Measurements from ENCODE around the gene CENPX. TPM values are rescaled to one million over a fixed set of nuclear protein-coding genes. Genes with fewer than 3 reads are reported as not detected.

CENPX gene
- total RNA-seq, result 64.1 and 66.2 TPM in 2 replicates
- long read RNA-seq, transcript CENPX-201 (4 exons, 751 nt), result major isoform, 6 of 12 reads
- long read RNA-seq, partial matches to known transcripts, result 2 of 12 reads
- long read RNA-seq, other reads (novel, unspliced or antisense), result 1 of 12 reads

DNA sequence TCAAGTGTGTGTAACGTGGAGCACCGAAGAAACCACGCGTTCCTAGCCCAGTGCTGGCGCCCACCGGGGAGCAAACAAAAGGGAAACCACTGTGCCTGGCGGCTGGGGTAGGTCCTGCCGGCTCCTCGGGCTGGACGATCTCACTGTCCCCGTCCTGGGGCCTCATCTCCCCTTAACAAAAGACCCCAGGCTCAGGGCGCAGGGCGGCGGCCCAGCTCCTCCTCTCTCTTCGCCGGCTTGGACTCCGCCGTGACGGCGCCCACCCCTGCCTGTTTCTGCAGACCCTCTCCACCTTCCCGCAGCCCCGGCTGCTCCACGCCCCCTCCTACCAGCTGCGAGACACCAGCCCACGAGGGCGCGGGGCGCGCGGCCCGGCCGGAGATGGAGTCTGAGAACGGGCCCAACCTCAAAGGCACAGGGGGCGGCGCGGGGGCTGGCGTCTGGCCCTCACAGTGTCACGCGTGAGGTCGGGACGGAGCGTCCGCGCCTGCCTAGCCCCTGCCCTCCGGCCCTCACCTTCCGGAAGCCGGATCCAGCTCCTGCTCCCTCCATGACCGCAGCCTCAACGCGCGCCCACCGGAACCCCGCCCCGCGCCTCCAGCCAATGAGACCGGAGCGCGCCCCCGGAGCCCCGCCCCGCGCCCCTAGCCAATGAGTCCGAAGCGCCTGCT lies at the start of gene CENPX:
TSS of gene CENPX (minus strand) at position 569 of the 671 bp plus-strand sequence. CDS start at position 552, 17 bp downstream.
- peak within 1 kb of the TSS; percentile 79 for H3K4me3 Mint-ChIP-seq (ENCODE audit: low read depth)
- H3K27ac Mint-ChIP-seq, result peak within 1 kb of the TSS; percentile 67
- H3K4me1 Mint-ChIP-seq (ENCODE audit: low read depth), result peaks cover 11% of the 10 kb centered on the region
- peaks cover 6% of the 10 kb centered on the region for H3K36me3 Mint-ChIP-seq (ENCODE audit: insufficient read depth)
- no peaks in the 10 kb centered on the region for H3K27me3 Mint-ChIP-seq
- TF ChIP-seq, protein P1, sequence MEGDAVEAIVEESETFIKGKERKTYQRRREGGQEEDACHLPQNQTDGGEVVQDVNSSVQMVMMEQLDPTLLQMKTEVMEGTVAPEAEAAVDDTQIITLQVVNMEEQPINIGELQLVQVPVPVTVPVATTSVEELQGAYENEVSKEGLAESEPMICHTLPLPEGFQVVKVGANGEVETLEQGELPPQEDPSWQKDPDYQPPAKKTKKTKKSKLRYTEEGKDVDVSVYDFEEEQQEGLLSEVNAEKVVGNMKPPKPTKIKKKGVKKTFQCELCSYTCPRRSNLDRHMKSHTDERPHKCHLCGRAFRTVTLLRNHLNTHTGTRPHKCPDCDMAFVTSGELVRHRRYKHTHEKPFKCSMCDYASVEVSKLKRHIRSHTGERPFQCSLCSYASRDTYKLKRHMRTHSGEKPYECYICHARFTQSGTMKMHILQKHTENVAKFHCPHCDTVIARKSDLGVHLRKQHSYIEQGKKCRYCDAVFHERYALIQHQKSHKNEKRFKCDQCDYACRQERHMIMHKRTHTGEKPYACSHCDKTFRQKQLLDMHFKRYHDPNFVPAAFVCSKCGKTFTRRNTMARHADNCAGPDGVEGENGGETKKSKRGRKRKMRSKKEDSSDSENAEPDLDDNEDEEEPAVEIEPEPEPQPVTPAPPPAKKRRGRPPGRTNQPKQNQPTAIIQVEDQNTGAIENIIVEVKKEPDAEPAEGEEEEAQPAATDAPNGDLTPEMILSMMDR (IDR thresholded peaks at IDR 0.05; ENCODE audit: unreplicated experiment), result no peak
- DNase-seq (ENCODE audit: low spot score, unreplicated experiment), result peak; percentile 47
- H3K9me3 Mint-ChIP-seq (ENCODE audit: low read depth), result no peaks in the 10 kb centered on the region

DNA sequence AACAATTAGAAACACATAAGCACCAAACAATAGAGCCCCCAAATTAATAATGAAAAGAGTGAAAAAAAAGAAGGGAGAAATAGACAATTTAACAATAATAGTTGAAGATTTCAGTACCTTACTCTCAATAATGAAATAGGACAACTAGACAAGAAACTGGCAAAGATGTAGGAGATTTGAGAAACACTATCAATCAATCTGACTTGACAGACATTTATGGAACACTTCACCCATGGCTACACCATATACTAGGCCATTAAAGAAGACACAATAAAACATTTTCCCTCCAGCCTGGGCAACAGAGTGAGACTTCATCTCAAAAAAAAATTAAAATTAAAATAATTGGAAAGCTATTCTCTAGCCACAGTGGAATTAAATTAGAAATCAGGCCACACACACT lies 47.9 kb upstream of the CENPX start:
- no peaks in the 10 kb centered on the region for H3K9me3 Mint-ChIP-seq (ENCODE audit: low read depth)
- no peak overlapping the region for H3K27ac Mint-ChIP-seq
- peaks cover 1% of the 10 kb centered on the region for H3K4me1 Mint-ChIP-seq (ENCODE audit: low read depth)
- TF ChIP-seq, protein P1 (IDR thresholded peaks at IDR 0.05; ENCODE audit: unreplicated experiment), result no peak
- peaks cover 20% of the 10 kb centered on the region for H3K27me3 Mint-ChIP-seq
- no peaks in the 10 kb centered on the region for H3K36me3 Mint-ChIP-seq (ENCODE audit: insufficient read depth)
- H3K4me3 Mint-ChIP-seq (ENCODE audit: low read depth), result no peak overlapping the region
- DNase-seq (ENCODE audit: low spot score, unreplicated experiment), result no peak

DNA sequence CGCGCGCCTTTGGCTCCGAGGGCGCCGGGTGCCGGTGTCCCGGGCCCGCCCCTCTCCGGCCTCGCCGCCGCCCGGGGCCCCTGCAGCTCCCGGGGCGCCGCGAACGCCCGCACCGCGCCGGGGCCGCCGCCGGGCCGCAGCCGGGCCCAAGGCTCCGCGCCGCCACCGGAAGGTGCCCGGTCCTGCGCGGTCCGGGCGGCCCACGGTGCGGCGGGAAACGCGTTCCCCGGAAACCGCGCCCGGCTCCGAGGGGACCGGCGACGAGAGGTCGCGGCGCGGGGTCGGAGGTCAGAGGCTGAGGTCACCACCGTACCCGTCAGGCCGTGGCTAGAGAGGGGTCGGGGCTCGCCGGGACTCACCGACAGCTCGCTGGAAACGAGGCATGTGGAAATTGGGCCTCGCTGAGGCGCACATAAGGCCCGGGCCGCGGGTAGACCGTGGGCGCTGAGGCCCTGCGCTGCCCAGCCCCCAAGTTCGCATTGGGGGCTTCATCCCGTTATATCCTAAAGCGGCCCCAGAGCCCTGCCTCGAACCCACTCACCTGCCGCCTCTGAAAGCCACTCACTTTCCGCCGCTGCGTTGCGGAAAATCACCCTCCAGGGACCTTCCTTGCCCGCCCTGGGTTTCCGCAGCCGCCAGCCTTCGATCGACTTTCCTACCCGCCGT lies 43.1 kb upstream of the CENPX start, which contains the start of gene DUS1L:
TSS of gene DUS1L (minus strand) at position 167 of the 666 bp plus-strand sequence. CDS start 745 bp downstream, outside the sequence.
- peak; percentile 40 for DNase-seq (ENCODE audit: low spot score, unreplicated experiment)
- Mint-ChIP-seq H3K4me1 (ENCODE audit: low read depth) (peaks cover 1% of the 10 kb centered on the region), H3K27me3 (peaks cover 4% of the 10 kb centered on the region), H3K9me3 (ENCODE audit: low read depth) (no peaks in the 10 kb centered on the region), H3K27ac (peak within 1 kb of the TSS; percentile 92), H3K36me3 (ENCODE audit: insufficient read depth) (no peaks in the 10 kb centered on the region), H3K4me3 (ENCODE audit: low read depth) (peak within 1 kb of the TSS; percentile 76)
- TF ChIP-seq, protein P1 (IDR thresholded peaks at IDR 0.05; ENCODE audit: unreplicated experiment), result no peak

DNA sequence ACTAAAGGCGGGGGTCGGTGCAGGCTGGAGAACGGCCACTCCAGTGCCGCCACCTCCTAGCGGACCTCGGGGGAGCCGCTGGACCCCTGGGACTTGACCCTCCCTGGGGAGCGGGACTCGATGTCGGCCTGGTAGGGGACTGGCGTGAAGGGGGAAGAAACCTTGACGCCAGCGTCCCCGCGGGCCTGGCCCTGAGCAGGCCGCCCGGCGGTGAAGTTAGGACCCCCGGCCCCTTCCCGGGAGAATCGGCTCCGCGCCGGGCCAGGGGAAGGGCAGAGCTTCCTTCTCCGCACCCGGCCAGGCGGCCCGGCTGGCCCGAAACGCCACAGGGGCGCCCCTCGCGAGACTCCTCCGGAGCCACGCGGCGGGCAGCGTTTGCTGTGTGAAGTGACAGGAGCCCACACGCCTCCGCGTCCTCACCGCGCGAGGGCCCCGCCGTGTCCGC lies 42.5 kb upstream of the CENPX start:
- H3K4me1 Mint-ChIP-seq (ENCODE audit: low read depth), result peaks cover 1% of the 10 kb centered on the region
- H3K27me3 Mint-ChIP-seq, result no peaks in the 10 kb centered on the region
- peaks cover under 1% of the 10 kb centered on the region for H3K36me3 Mint-ChIP-seq (ENCODE audit: insufficient read depth)
- TF ChIP-seq, protein P1 (IDR thresholded peaks at IDR 0.05; ENCODE audit: unreplicated experiment), result no peak
- no peaks in the 10 kb centered on the region for H3K9me3 Mint-ChIP-seq (ENCODE audit: low read depth)
- peak overlapping the region; percentile 65 for H3K4me3 Mint-ChIP-seq (ENCODE audit: low read depth)
- DNase-seq (ENCODE audit: low spot score, unreplicated experiment), result no peak
- no peak overlapping the region for H3K27ac Mint-ChIP-seq

DNA sequence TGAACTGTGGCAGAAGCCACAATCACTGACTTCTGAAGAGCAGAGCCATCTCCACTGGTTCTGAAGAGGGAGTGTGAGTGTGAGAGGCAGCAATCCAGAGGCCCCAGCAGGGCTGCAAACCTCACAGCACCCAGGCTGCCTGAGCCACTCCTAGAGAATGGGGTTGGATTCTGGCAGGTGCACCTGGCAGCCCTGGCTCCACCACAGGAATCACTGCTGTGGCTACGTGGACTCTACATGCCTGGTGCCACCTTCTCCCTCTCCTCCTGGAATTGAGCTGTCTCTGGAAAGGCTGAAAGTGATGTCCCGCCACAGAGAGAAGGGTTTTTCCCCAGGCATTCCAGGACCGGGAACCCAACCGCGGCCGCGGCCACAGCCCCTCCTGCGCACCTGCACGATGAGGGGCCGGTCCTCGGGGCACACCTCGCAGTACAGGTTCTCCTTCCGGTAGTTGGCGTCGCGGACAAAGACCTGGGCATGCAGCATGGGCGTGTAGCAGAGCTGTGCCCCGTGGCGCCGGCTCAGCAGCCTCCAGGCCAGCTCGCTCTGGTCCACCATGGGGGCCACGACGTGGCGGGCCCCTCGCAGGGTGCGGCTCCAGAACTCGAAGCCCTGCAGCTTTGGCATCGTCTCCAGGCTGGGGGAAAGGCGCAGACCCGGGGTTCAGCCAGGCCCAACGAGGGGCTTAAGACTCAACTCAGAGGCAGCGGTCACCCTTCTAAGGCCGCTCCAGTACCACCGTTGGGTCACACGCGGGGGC lies 41.9 kb upstream of the CENPX start:
- Mint-ChIP-seq H3K27me3 (no peaks in the 10 kb centered on the region), H3K9me3 (ENCODE audit: low read depth) (no peaks in the 10 kb centered on the region), H3K27ac (no peak overlapping the region), H3K4me3 (ENCODE audit: low read depth) (peak overlapping the region; percentile 65), H3K36me3 (ENCODE audit: insufficient read depth) (peaks cover 2% of the 10 kb centered on the region), H3K4me1 (ENCODE audit: low read depth) (peaks cover 1% of the 10 kb centered on the region)
- TF ChIP-seq, protein P1 (IDR thresholded peaks at IDR 0.05; ENCODE audit: unreplicated experiment), result no peak
- no peak for DNase-seq (ENCODE audit: low spot score, unreplicated experiment)
